Ammon's horn (tissue), 1 donor: ENCODE data around the gene PPP1R15B.
"Not testable (repeated sequence)": the region's sequence is repeated elsewhere in the genome, so short reads cannot be mapped to it uniquely, and the experiment has no call there.

Source experiments
- DNase-seq: peaks from one replicate; pipeline ENCODE4 v3.0.0-alpha.2; 2016; ENCODE audit warnings: low spot score

Gene PPP1R15B

GRCh38 chr1:204443871-204444581 is 32.4 kb upstream of the PPP1R15B start:
- no peak for DNase-seq

GRCh38 chr1:204443260-204443619 is 31.6 kb upstream of the PPP1R15B start:
- DNase-seq: no peak

DNA sequence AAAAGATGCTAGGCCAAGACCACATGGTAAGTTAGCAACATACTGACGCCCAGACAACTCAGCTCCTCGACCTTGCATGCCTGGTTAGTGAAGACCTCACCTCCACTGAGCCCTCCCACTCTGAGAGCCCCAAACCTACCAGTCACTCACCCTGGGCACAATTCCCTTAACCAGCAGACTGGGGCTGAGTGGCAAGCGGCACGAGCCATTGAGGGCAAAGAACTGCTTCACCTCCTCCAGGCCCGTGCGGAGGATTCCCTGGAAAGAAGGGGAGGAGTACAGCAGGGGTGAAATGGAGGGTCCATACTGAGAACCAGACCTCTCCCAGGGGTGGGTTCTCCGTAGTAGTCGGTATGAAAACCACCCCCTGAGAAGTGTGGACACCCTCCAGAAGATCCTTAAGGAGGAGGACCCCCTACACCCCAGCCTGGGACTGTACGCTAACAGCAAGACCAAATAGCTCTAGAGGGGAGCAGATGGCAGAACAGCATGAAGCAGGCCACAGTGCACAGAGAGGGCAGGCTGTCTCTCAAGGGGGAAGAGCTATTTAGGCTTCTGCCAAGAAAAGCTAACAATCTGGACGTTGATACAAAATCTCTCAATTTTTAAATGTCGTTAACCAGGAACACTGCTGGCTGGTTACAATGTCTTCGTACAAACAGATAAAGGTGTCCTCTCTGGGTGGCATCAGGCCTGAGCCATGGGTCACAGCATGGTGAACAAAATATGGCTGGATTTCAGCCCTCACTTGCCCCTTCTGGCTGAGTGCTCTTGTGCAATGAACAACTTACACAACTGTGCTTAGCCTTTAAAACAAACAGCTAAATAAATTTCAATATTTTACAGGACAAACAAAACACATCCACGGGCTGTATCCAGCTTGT is 31.0 kb upstream of the PPP1R15B start:
- no peak for DNase-seq

DNA sequence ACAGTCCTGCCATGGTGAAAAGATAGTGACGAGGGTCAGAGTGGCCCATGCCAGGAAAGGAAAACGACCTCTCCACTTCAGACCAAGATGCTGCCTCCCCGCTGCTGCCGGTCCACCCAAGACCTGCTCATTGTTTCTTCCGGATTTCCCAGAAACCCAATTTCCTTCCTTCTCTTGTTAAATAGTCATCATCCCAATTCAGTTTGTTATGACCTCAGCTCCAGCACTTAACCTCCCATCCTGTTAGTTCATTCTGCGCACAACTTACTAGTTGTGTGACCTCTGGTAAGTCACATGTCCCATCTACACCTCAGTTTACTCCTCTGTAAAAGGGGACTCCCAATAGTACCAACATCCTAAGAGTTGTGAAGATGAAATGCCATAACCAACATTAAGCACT is 29.9 kb upstream of the PPP1R15B start:
- DNase-seq: no peak

- no peak for DNase-seq
Observed at GRCh38 chr1:204439621-204440375, 28.2 kb upstream of the PPP1R15B start.

- DNase-seq: no peak
Observed at GRCh38 chr1:204438628-204439027, 27.0 kb upstream of the PPP1R15B start.

- no peak for DNase-seq
Observed at GRCh38 chr1:204437796-204438570, 26.4 kb upstream of the PPP1R15B start.

DNA sequence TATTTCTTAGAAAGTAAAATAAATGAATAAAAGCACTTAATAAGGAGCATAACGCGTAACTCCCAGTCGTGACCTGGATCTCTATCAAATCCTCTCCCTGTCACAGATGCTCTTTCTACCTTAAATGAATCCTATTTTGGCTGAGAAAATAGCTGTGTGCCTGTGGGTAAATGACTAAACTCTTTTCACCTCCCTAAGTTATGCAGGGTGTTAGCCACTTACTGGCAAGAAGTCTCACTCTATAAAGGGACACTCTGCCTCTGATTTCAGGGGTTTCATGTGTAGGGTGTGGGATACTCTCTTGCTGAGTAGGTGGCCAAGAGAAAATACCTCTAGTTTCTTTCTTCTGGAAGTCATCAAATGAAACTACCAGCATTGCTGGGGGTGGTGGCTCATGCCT is 24.3 kb upstream of the PPP1R15B start:
- DNase-seq: no peak

DNA sequence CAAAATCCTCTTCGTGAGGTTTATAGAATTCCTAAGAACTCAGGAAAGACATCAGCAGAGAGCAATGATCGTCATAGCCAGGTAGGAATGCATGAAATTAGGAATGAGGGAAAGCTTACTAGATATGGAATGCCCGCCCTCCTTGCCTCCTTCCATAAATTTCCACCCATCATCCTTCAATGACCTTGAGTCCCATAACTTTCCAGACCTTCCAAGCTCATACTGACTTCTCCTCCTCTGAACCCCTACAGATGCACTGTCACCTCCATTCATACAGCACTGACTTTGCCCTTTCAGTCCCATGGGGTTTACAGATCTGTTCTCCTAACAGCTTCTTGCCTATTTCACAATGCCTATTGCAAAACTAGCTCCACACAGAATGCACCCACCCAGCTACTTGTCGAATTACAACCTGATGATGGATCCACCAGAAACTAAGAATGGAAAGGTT is 23.8 kb upstream of the PPP1R15B start:
- no peak for DNase-seq

- no peak for DNase-seq
Observed at GRCh38 chr1:204434116-204434755, 22.6 kb upstream of the PPP1R15B start.

- DNase-seq: no peak
Observed at GRCh38 chr1:204432708-204433107, 21.1 kb upstream of the PPP1R15B start.

DNA sequence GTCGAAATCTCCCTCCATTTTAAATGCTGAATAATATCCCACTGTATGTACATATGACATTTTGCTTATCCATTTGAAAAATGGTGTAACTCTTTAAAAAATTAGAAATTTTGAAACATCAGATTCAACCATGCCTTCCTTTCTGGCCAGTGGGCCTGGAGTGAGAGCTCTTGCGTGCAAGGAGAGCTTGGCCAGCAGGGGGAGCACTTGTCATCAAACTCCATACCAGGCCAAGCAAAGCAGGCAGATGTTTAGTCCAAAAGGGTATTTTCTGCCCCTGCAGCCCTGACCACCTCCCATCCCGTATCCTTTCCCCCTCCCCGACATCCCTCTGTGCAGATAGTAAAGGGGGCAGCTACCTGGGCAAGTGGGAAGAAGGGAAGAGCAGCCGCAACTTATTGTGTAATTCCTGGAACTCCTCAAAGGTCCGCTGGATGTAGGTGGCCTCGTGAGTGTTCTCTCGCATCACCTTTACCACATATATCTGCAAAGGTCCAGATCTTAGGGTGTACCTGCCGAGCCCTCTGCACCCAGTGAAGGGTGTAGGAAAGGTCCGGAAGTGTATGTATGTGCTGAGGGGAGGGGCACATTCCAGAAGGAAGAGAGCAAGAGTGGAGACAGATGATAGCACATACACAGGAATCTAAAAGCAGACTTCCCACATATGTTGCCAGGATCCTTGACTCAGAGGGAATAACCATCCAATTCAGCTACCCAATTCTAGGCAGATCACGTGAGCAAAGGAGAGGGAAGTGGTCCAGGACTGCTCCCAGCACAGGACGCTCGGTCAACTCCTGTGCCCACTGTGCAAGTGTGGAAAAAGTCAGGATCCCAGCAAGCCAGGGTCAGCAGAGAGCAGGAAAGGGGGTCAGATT is 19.9 kb upstream of the PPP1R15B start:
- DNase-seq: peak; percentile 90

- no peak for DNase-seq
Observed at GRCh38 chr1:204429746-204430145, 18.1 kb upstream of the PPP1R15B start.

- no peak for DNase-seq
Observed at GRCh38 chr1:204426971-204427701, 15.5 kb upstream of the PPP1R15B start.

DNA sequence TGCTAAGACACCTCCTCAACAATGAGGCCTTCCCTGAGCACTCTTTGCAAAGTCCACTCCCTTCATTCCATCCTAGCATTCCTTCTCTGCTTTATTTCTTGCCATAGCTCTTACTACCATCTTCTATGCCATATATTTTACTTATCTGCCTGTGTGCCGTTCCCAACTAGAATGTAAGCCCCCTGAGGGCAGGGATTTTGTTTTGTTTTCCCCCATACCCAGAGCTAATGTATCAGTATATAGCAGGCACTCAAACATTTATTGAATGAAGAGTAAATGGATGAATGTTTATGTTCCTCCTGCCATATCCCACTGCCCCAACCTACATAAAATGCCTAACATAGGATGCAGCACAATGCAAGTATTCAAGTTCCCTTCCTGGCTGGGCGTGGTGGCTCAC is 14.9 kb upstream of the PPP1R15B start:
- DNase-seq: no peak

DNA sequence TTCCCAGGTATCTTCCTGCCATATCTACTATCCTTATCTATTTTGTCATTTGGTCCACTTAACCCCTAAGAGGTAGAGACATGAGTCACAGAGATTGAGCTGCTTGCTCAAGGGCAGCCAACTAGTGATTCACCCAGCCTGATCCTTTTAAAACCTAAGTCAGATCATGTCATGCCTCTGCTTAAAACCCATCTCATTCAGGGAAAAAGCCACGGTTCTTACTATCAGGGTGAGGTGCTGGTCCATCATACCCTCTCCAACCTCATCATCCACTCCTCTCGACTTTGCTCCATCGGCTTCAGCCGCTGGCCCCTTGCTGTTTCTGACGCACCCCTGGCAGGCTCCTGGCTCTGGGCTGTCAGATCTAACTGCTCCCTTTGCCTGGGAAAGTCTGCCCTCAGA is 14.4 kb upstream of the PPP1R15B start:
- no peak for DNase-seq

- DNase-seq: no peak
Observed at GRCh38 chr1:204424621-204425020, 13.0 kb upstream of the PPP1R15B start.

DNA sequence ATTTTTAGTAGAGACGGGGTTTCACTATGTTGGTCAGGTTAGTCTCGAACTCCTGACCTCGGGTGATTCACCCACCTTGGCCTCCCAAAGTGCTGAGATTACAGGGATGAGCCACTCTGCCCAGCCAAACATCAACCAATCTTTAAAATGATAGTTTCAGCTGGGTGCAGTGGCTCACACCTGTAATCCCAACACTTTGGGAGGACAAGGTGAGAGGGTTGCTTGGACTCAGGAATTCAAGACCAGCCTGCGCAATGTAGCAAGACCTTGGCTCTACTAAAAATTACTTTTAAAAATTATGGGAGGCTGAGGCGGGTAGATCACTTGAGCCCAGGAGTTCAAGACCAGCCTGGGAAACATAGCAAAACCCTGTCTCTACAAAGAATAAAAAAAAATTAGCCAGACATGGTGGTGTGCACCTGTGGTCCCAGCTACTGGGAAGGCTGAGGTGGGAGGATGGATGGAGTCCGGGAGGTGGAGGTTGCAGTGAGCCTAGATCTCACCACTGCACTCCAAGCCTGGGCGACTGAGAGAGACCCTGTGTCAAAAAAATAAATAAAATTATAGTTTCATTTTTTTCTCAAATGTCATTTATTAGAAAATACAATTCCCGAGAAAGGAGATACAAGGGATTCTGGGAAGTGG is 10.6 kb upstream of the PPP1R15B start:
- DNase-seq: not testable (repeated sequence)

DNA sequence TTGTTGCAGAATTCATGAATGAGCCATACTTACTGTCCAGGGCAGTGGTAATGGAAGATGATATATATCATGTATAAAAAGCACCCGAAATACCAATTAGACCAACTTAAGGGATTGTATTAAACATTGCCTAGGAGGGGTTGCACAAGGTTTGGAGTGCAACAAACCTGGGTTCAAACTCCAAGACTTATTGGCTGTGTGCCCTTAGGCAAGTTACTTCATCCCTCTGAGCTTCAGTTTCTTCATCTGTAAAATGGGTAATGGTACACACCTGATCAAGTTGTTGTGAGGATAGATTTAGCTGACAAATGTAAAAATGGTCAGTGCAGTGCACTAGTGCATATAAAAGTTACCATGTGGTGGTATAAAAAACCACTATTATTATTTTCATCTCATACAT is 9.8 kb upstream of the PPP1R15B start:
- no peak for DNase-seq
